Tongue (tissue), 2 donors: ENCODE results near the gene CYP26A1. TPM values are rescaled to one million over a fixed set of nuclear protein-coding genes. Genes with fewer than 3 reads are reported as not detected.

Experiments used
- DNase-seq: peaks from one replicate; pipeline ENCODE4 v3.0.0-alpha.2; 2015
- total RNA-seq: library from RNA; depleted of rRNA; stranded (reverse); fragments of >200 nt; gene quantifications from one replicate; pipeline ENCODE4 v1.2.3, GENCODE V29; 2014

Gene CYP26A1
- total RNA-seq, 1 donor from 2014 or later: 1.9 TPM

- DNase-seq: no peak
Measured at GRCh38 chr10:93064874-93065660, 8.6 kb upstream of the CYP26A1 start.

GRCh38 chr10:93065675-93066543 is 7.8 kb upstream of the CYP26A1 start:
- no peak for DNase-seq

GRCh38 chr10:93066544-93066913 is 7.2 kb upstream of the CYP26A1 start:
- DNase-seq: no peak

GRCh38 chr10:93067443-93068365 is 6.0 kb upstream of the CYP26A1 start:
- no peak for DNase-seq

GRCh38 chr10:93068411-93069244 is 5.1 kb upstream of the CYP26A1 start:
- DNase-seq: peak; percentile 56

- DNase-seq: no peak
Measured at GRCh38 chr10:93069245-93069561, 4.5 kb upstream of the CYP26A1 start.

- no peak for DNase-seq
Measured at GRCh38 chr10:93070378-93071176, 3.1 kb upstream of the CYP26A1 start.

GRCh38 chr10:93071177-93071472 is 2.6 kb upstream of the CYP26A1 start:
- DNase-seq: no peak

GRCh38 chr10:93071674-93072224 is 1.9 kb upstream of the CYP26A1 start:
- no peak for DNase-seq

- DNase-seq: no peak
Measured at GRCh38 chr10:93072225-93072712, 1.4 kb upstream of the CYP26A1 start.

- DNase-seq: no peak
Measured at GRCh38 chr10:93072713-93073538, 767 bp upstream of the CYP26A1 start.

GRCh38 chr10:93074147-93074596 is 479 bp downstream of the CYP26A1 start:
- DNase-seq: no peak

GRCh38 chr10:93074597-93075368 is 1.1 kb downstream of the CYP26A1 start:
- no peak for DNase-seq

GRCh38 chr10:93075369-93076221 is 1.9 kb downstream of the CYP26A1 start:
- DNase-seq: no peak

- no peak for DNase-seq
Measured at GRCh38 chr10:93076871-93077270, 3.2 kb downstream of the CYP26A1 start.

- no peak for DNase-seq
Measured at GRCh38 chr10:93077860-93078337, 4.2 kb downstream of the CYP26A1 start.

- no peak for DNase-seq
Measured at GRCh38 chr10:93079663-93080349, 6.1 kb downstream of the CYP26A1 start.
